GM23338 (cell line): Measurements from ENCODE around the gene CD19.
"Not testable (repeated sequence)": the region's sequence is repeated elsewhere in the genome, so short reads cannot be mapped to it uniquely, and the experiment has no call there.

Source experiments
- POLR2AphosphoS5 ChIP-seq: IDR thresholded peaks from 2 replicates; pipeline ENCODE4 v1.6.1; 2016; ENCODE audit warnings: antibody characterized with exemption, low read depth
- TF ChIP-seq, protein P1 (sequence below), 2 experiments: fragments of 200-600 bp in 1 of 2; sonication (generic) in 1 of 2; conservative IDR thresholded peaks; 2 replicates each; pipeline versions ENCODE4 v1.5.1 to v1.6.1; 2016 to 2017; ENCODE audit warnings: antibody characterized with exemption in 2 of 2, low read depth in 2 of 2, mild to moderate bottlenecking in 2 of 2, moderate library complexity in 1 of 2
- TF ChIP-seq, protein P2 (sequence below): IDR thresholded peaks from 2 replicates; pipeline ENCODE4 v1.6.1; 2016; ENCODE audit warnings: antibody characterized with exemption

DNA sequence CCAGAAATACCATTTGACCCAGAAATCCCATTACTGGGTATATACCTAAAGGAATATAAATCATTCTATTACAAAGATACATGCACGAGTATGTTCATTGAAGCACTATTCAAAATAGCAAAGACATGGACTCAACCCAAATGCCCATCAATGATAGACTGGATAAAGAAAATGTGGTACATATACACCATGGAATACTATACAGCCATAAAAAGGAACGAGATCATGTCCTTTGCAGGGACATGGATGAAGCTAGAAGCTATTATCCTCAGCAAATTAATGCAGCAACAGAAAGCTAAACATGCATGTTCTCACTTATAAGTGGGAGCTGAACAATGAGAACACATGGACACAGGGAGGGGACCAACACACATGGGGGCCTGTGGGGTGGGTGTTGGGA, 5.5 kb upstream of the CD19 start:
- TF ChIP-seq, protein P1, sequence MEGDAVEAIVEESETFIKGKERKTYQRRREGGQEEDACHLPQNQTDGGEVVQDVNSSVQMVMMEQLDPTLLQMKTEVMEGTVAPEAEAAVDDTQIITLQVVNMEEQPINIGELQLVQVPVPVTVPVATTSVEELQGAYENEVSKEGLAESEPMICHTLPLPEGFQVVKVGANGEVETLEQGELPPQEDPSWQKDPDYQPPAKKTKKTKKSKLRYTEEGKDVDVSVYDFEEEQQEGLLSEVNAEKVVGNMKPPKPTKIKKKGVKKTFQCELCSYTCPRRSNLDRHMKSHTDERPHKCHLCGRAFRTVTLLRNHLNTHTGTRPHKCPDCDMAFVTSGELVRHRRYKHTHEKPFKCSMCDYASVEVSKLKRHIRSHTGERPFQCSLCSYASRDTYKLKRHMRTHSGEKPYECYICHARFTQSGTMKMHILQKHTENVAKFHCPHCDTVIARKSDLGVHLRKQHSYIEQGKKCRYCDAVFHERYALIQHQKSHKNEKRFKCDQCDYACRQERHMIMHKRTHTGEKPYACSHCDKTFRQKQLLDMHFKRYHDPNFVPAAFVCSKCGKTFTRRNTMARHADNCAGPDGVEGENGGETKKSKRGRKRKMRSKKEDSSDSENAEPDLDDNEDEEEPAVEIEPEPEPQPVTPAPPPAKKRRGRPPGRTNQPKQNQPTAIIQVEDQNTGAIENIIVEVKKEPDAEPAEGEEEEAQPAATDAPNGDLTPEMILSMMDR (conservative IDR thresholded peaks at IDR 0.05; ENCODE audit: low read depth in 2 of 2): not testable (repeated sequence)
- TF ChIP-seq, protein P2, sequence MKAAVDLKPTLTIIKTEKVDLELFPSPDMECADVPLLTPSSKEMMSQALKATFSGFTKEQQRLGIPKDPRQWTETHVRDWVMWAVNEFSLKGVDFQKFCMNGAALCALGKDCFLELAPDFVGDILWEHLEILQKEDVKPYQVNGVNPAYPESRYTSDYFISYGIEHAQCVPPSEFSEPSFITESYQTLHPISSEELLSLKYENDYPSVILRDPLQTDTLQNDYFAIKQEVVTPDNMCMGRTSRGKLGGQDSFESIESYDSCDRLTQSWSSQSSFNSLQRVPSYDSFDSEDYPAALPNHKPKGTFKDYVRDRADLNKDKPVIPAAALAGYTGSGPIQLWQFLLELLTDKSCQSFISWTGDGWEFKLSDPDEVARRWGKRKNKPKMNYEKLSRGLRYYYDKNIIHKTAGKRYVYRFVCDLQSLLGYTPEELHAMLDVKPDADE: not testable (repeated sequence)
- not testable (repeated sequence) for TF ChIP-seq POLR2AphosphoS5
